Measurements from ENCODE around the gene ZNF556. TPM values are rescaled to one million over a fixed set of nuclear protein-coding genes. Genes with fewer than 3 reads are reported as not detected.
A peak's percentile ranks its signal among the peaks of the same experiment; 100 is the strongest.

Gene ZNF556
- total RNA-seq, result 19.3 TPM

GRCh38 chr19:2867025-2867991 is at the start of gene ZNF556:
Gene ZNF556, plus strand, starts transcription at chr19:2867335. Its CDS starts 87 bp downstream, at chr19:2867422.
- Histone ChIP-seq H3K27ac (ENCODE audit: low read depth, low read length) (peak within 1 kb of the TSS; percentile 40), H3K4me3 (ENCODE audit: low read length in 3 of 3) (peak within 1 kb of the TSS; percentile 73 to 85 (median 74)), H3K27me3 (ENCODE audit: control insufficient read depth in 3 of 3, insufficient read depth in 3 of 3, low read length in 3 of 3) (no peaks in the 10 kb centered on the region)

GRCh38 chr19:2819540-2820111 is 47.5 kb upstream of the ZNF556 start, which contains the start of gene ZNF554:
Gene ZNF554, plus strand, starts transcription at chr19:2819868. Its CDS starts 204 bp downstream, at chr19:2820072.
- Histone ChIP-seq H3K9ac (ENCODE audit: low read depth in 1 of 3, low read length in 3 of 3) (peak within 1 kb of the TSS; percentile 72 to 88 (median 82)), H3K27me3 (ENCODE audit: control insufficient read depth in 3 of 3, insufficient read depth in 3 of 3, low read length in 3 of 3) (no peaks in the 10 kb centered on the region), H3K36me3 (ENCODE audit: control insufficient read depth in 3 of 3, insufficient read depth in 3 of 3, low read length in 3 of 3) (peaks cover 0 to 16% (median 7%) of the 10 kb centered on the region in 3 donors), H3K4me1 (ENCODE audit: control insufficient read depth in 3 of 3, insufficient read depth in 3 of 3, low read length in 3 of 3) (peaks cover 6 to 8% (median 8%) of the 10 kb centered on the region in 3 donors), H3K4me3 (ENCODE audit: low read length in 3 of 3) (peak within 1 kb of the TSS; percentile 86 to 90 (median 88)), H3K9me3 (ENCODE audit: control insufficient read depth in 3 of 3, low read length in 3 of 3) (no peaks in the 10 kb centered on the region), H3K27ac (ENCODE audit: low read depth, low read length) (no peak within 1 kb of the TSS)

More at GRCh38 chr19:2867025-2867991, at the start of gene ZNF556:
- H3K36me3 ChIP-seq (ENCODE audit: control insufficient read depth in 3 of 3, insufficient read depth in 3 of 3, low read length in 3 of 3), result no peaks in the 10 kb centered on the region
- H3K4me1 ChIP-seq (ENCODE audit: control insufficient read depth in 3 of 3, insufficient read depth in 3 of 3, low read length in 3 of 3), result peaks cover 5 to 17% (median 16%) of the 10 kb centered on the region in 3 donors
- peak within 1 kb of the TSS; percentile 60 to 80 (median 68) for H3K9ac ChIP-seq (ENCODE audit: low read depth in 1 of 3, low read length in 3 of 3)
- peaks cover 0 to 3% (median 0%) of the 10 kb centered on the region in 3 donors for H3K9me3 ChIP-seq (ENCODE audit: control insufficient read depth in 3 of 3, low read length in 3 of 3)

- Histone ChIP-seq H3K27ac (ENCODE audit: low read depth, low read length) (no peak overlapping the region), H3K9ac (ENCODE audit: low read depth in 1 of 3, low read length in 3 of 3) (peak overlapping the region; percentile 72 to 88 (median 82)), H3K36me3 (ENCODE audit: control insufficient read depth in 3 of 3, insufficient read depth in 3 of 3, low read length in 3 of 3) (peaks cover 2 to 17% (median 7%) of the 10 kb centered on the region in 3 donors), H3K4me1 (ENCODE audit: control insufficient read depth in 3 of 3, insufficient read depth in 3 of 3, low read length in 3 of 3) (peaks cover 6 to 8% (median 8%) of the 10 kb centered on the region in 3 donors), H3K4me3 (ENCODE audit: low read length in 3 of 3) (peak overlapping the region; percentile 86 to 90 (median 88)), H3K9me3 (ENCODE audit: control insufficient read depth in 3 of 3, low read length in 3 of 3) (no peaks in the 10 kb centered on the region), H3K27me3 (ENCODE audit: control insufficient read depth in 3 of 3, insufficient read depth in 3 of 3, low read length in 3 of 3) (no peaks in the 10 kb centered on the region)
These were observed 46.9 kb upstream of the ZNF556 start for GRCh38 chr19:2820112-2820702.

GRCh38 chr19:2822846-2823245 is 44.3 kb upstream of the ZNF556 start:
- Histone ChIP-seq H3K4me3 (ENCODE audit: low read length in 3 of 3) (no peak overlapping the region), H3K36me3 (ENCODE audit: control insufficient read depth in 3 of 3, insufficient read depth in 3 of 3, low read length in 3 of 3) (peaks cover 11 to 29% (median 18%) of the 10 kb centered on the region in 3 donors), H3K9me3 (ENCODE audit: control insufficient read depth in 3 of 3, low read length in 3 of 3) (no peaks in the 10 kb centered on the region), H3K27ac (ENCODE audit: low read depth, low read length) (no peak overlapping the region), H3K4me1 (ENCODE audit: control insufficient read depth in 3 of 3, insufficient read depth in 3 of 3, low read length in 3 of 3) (peaks cover 6 to 8% (median 8%) of the 10 kb centered on the region in 3 donors), H3K27me3 (ENCODE audit: control insufficient read depth in 3 of 3, insufficient read depth in 3 of 3, low read length in 3 of 3) (no peaks in the 10 kb centered on the region), H3K9ac (ENCODE audit: low read depth in 1 of 3, low read length in 3 of 3) (no peak overlapping the region)

- H3K9me3 ChIP-seq (ENCODE audit: control insufficient read depth in 3 of 3, low read length in 3 of 3), result peaks cover 0 to 1% (median 0%) of the 10 kb centered on the region in 3 donors
- H3K27me3 ChIP-seq (ENCODE audit: control insufficient read depth in 3 of 3, insufficient read depth in 3 of 3, low read length in 3 of 3), result no peaks in the 10 kb centered on the region
- no peak overlapping the region for H3K9ac ChIP-seq (ENCODE audit: low read depth in 1 of 3, low read length in 3 of 3)
- peaks cover 6 to 8% (median 8%) of the 10 kb centered on the region in 3 donors for H3K4me1 ChIP-seq (ENCODE audit: control insufficient read depth in 3 of 3, insufficient read depth in 3 of 3, low read length in 3 of 3)
- H3K36me3 ChIP-seq (ENCODE audit: control insufficient read depth in 3 of 3, insufficient read depth in 3 of 3, low read length in 3 of 3), result peaks cover 18 to 36% (median 25%) of the 10 kb centered on the region in 3 donors
- H3K4me3 ChIP-seq (ENCODE audit: low read length in 3 of 3), result no peak overlapping the region
- H3K27ac ChIP-seq (ENCODE audit: low read depth, low read length), result no peak overlapping the region
These were observed 43.5 kb upstream of the ZNF556 start for GRCh38 chr19:2823646-2824045.

- peaks cover 21 to 39% (median 26%) of the 10 kb centered on the region in 3 donors for H3K36me3 ChIP-seq (ENCODE audit: control insufficient read depth in 3 of 3, insufficient read depth in 3 of 3, low read length in 3 of 3)
- peaks cover 0 to 2% (median 0%) of the 10 kb centered on the region in 3 donors for H3K9me3 ChIP-seq (ENCODE audit: control insufficient read depth in 3 of 3, low read length in 3 of 3)
- no peaks in the 10 kb centered on the region for H3K27me3 ChIP-seq (ENCODE audit: control insufficient read depth in 3 of 3, insufficient read depth in 3 of 3, low read length in 3 of 3)
- H3K4me3 ChIP-seq (ENCODE audit: low read length in 3 of 3), result no peak overlapping the region
- no peak overlapping the region for H3K27ac ChIP-seq (ENCODE audit: low read depth, low read length)
- peaks cover 6 to 8% (median 8%) of the 10 kb centered on the region in 3 donors for H3K4me1 ChIP-seq (ENCODE audit: control insufficient read depth in 3 of 3, insufficient read depth in 3 of 3, low read length in 3 of 3)
- no peak overlapping the region for H3K9ac ChIP-seq (ENCODE audit: low read depth in 1 of 3, low read length in 3 of 3)
These were observed 43.0 kb upstream of the ZNF556 start for GRCh38 chr19:2824129-2824528.

GRCh38 chr19:2827022-2827421 is 40.1 kb upstream of the ZNF556 start:
- Histone ChIP-seq H3K27me3 (ENCODE audit: control insufficient read depth in 3 of 3, insufficient read depth in 3 of 3, low read length in 3 of 3) (no peaks in the 10 kb centered on the region), H3K9ac (ENCODE audit: low read depth in 1 of 3, low read length in 3 of 3) (no peak overlapping the region), H3K36me3 (ENCODE audit: control insufficient read depth in 3 of 3, insufficient read depth in 3 of 3, low read length in 3 of 3) (peaks cover 25 to 42% (median 28%) of the 10 kb centered on the region in 3 donors), H3K4me3 (ENCODE audit: low read length in 3 of 3) (no peak overlapping the region), H3K9me3 (ENCODE audit: control insufficient read depth in 3 of 3, low read length in 3 of 3) (peaks cover 0 to 2% (median 0%) of the 10 kb centered on the region in 3 donors), H3K27ac (ENCODE audit: low read depth, low read length) (no peak overlapping the region), H3K4me1 (ENCODE audit: control insufficient read depth in 3 of 3, insufficient read depth in 3 of 3, low read length in 3 of 3) (no peaks in the 10 kb centered on the region)

GRCh38 chr19:2827840-2828489 is 39.2 kb upstream of the ZNF556 start:
- Histone ChIP-seq H3K36me3 (ENCODE audit: control insufficient read depth in 3 of 3, insufficient read depth in 3 of 3, low read length in 3 of 3) (peaks cover 33 to 46% (median 37%) of the 10 kb centered on the region in 3 donors), H3K9ac (ENCODE audit: low read depth in 1 of 3, low read length in 3 of 3) (no peak overlapping the region), H3K4me3 (ENCODE audit: low read length in 3 of 3) (no peak overlapping the region), H3K27ac (ENCODE audit: low read depth, low read length) (no peak overlapping the region), H3K27me3 (ENCODE audit: control insufficient read depth in 3 of 3, insufficient read depth in 3 of 3, low read length in 3 of 3) (no peaks in the 10 kb centered on the region), H3K9me3 (ENCODE audit: control insufficient read depth in 3 of 3, low read length in 3 of 3) (peaks cover 0 to 8% (median 7%) of the 10 kb centered on the region in 3 donors), H3K4me1 (ENCODE audit: control insufficient read depth in 3 of 3, insufficient read depth in 3 of 3, low read length in 3 of 3) (no peaks in the 10 kb centered on the region)

GRCh38 chr19:2834294-2834871 is 32.8 kb upstream of the ZNF556 start:
- H3K4me3 ChIP-seq (ENCODE audit: low read length in 3 of 3), result peak overlapping the region in 2 of 3 donors; percentile 6 to 41
- no peaks in the 10 kb centered on the region for H3K4me1 ChIP-seq (ENCODE audit: control insufficient read depth in 3 of 3, insufficient read depth in 3 of 3, low read length in 3 of 3)
- H3K9me3 ChIP-seq (ENCODE audit: control insufficient read depth in 3 of 3, low read length in 3 of 3), result peaks cover 30 to 35% (median 32%) of the 10 kb centered on the region in 3 donors

More at GRCh38 chr19:2834294-2834871, 32.8 kb upstream of the ZNF556 start:
- H3K36me3 ChIP-seq (ENCODE audit: control insufficient read depth in 3 of 3, insufficient read depth in 3 of 3, low read length in 3 of 3), result peaks cover 39 to 46% (median 45%) of the 10 kb centered on the region in 3 donors
- H3K27ac ChIP-seq (ENCODE audit: low read depth, low read length), result no peak overlapping the region
- H3K9ac ChIP-seq (ENCODE audit: low read depth in 1 of 3, low read length in 3 of 3), result no peak overlapping the region
- no peaks in the 10 kb centered on the region for H3K27me3 ChIP-seq (ENCODE audit: control insufficient read depth in 3 of 3, insufficient read depth in 3 of 3, low read length in 3 of 3)
